Activated naive CD4-positive, alpha-beta T cell treated with anti-CD3 and anti-CD28 coated beads, Interleukin-2, amount 10 ng/mL, durations not matched to agents 7 days and 5 days (primary cell): ENCODE results near the gene EDA.

Experiments
- CTCF ChIA-PET: fragments of 350-600 bp; sonication (Branson Sonifier 250); formaldehyde crosslinking; loops from one replicate; lab custom pipeline; 2021; ENCODE audit warnings: antibody characterized with exemption; lab: Charles Lee
- DNase-seq: peaks from one replicate; pipeline ENCODE4 v3.0.0-alpha.2; 2020
- H3K27ac Mint-ChIP-seq: one replicate; pipeline ENCODE4 v1.8.0; 2021; ENCODE audit warnings: mild to moderate bottlenecking, moderate library complexity, mixed read lengths
- H3K27me3 Mint-ChIP-seq: one replicate; pipeline ENCODE4 v1.8.0; 2021; ENCODE audit warnings: mild to moderate bottlenecking, mixed read lengths
- H3K36me3 Mint-ChIP-seq: one replicate; pipeline ENCODE4 v1.8.0; 2021; ENCODE audit warnings: mixed read lengths
- H3K4me1 Mint-ChIP-seq: one replicate; pipeline ENCODE4 v1.8.0; 2021; ENCODE audit warnings: mixed read lengths
- H3K4me3 Mint-ChIP-seq: one replicate; pipeline ENCODE4 v1.8.0; 2021; ENCODE audit warnings: mild to moderate bottlenecking, moderate library complexity, mixed read lengths
- H3K9me3 Mint-ChIP-seq: one replicate; pipeline ENCODE4 v1.8.0; 2021; ENCODE audit warnings: mixed read lengths

EDA gene

GRCh38 chrX:69630147-69630546 lies 14.2 kb downstream of the EDA start:
- no peak overlapping the region for H3K4me3 Mint-ChIP-seq
- H3K27ac Mint-ChIP-seq: no peak overlapping the region
- H3K36me3 Mint-ChIP-seq: peaks cover 6% of the 10 kb centered on the region
- CTCF ChIA-PET: no interaction called here
- H3K27me3 Mint-ChIP-seq: no peaks in the 10 kb centered on the region
- no peaks in the 10 kb centered on the region for H3K9me3 Mint-ChIP-seq
- peaks cover 29% of the 10 kb centered on the region for H3K4me1 Mint-ChIP-seq
- DNase-seq: no peak

GRCh38 chrX:69664693-69665092 lies 48.8 kb downstream of the EDA start:
- no peak for DNase-seq
- Mint-ChIP-seq H3K9me3 (peaks cover 21% of the 10 kb centered on the region), H3K4me1 (peaks cover 2% of the 10 kb centered on the region), H3K36me3 (peaks cover 2% of the 10 kb centered on the region), H3K27ac (no peak overlapping the region), H3K27me3 (no peaks in the 10 kb centered on the region), H3K4me3 (no peak overlapping the region)
- CTCF ChIA-PET: no interaction called here

- CTCF ChIA-PET: no interaction called here
- Mint-ChIP-seq H3K9me3 (peaks cover 16% of the 10 kb centered on the region), H3K4me3 (no peak overlapping the region), H3K27me3 (no peaks in the 10 kb centered on the region), H3K27ac (no peak overlapping the region), H3K36me3 (peaks cover 9% of the 10 kb centered on the region), H3K4me1 (peaks cover 2% of the 10 kb centered on the region)
- no peak for DNase-seq
Observed at GRCh38 chrX:69670001-69670555, 54.2 kb downstream of the EDA start.

- DNase-seq: no peak
- CTCF ChIA-PET: no interaction called here
- Mint-ChIP-seq H3K36me3 (peaks cover 7% of the 10 kb centered on the region), H3K27me3 (no peaks in the 10 kb centered on the region), H3K27ac (no peak overlapping the region), H3K4me1 (no peaks in the 10 kb centered on the region), H3K4me3 (no peak overlapping the region), H3K9me3 (peaks cover 9% of the 10 kb centered on the region)
Observed at GRCh38 chrX:69674891-69675290, 59.0 kb downstream of the EDA start.

- no peak overlapping the region for H3K27ac Mint-ChIP-seq
- H3K36me3 Mint-ChIP-seq: no peaks in the 10 kb centered on the region
- CTCF ChIA-PET: no interaction called here
- no peaks in the 10 kb centered on the region for H3K4me1 Mint-ChIP-seq
- no peaks in the 10 kb centered on the region for H3K27me3 Mint-ChIP-seq
- no peak overlapping the region for H3K4me3 Mint-ChIP-seq
- peaks cover 11% of the 10 kb centered on the region for H3K9me3 Mint-ChIP-seq
- no peak for DNase-seq
Observed at GRCh38 chrX:69705818-69706217, 89.9 kb downstream of the EDA start.

GRCh38 chrX:69718102-69718501 lies 102.2 kb downstream of the EDA start:
- Mint-ChIP-seq H3K9me3 (peaks cover 20% of the 10 kb centered on the region), H3K27ac (no peak overlapping the region), H3K4me3 (no peak overlapping the region), H3K36me3 (no peaks in the 10 kb centered on the region), H3K27me3 (no peaks in the 10 kb centered on the region), H3K4me1 (no peaks in the 10 kb centered on the region)
- CTCF ChIA-PET: no interaction called here
- no peak for DNase-seq

- CTCF ChIA-PET: no interaction called here
- no peaks in the 10 kb centered on the region for H3K36me3 Mint-ChIP-seq
- peaks cover 2% of the 10 kb centered on the region for H3K9me3 Mint-ChIP-seq
- no peak for DNase-seq
- H3K27ac Mint-ChIP-seq: no peak overlapping the region
- H3K4me3 Mint-ChIP-seq: no peak overlapping the region
- no peaks in the 10 kb centered on the region for H3K4me1 Mint-ChIP-seq
- no peaks in the 10 kb centered on the region for H3K27me3 Mint-ChIP-seq
Observed at GRCh38 chrX:69724307-69724706, 108.4 kb downstream of the EDA start.

GRCh38 chrX:69740317-69740716 lies 124.4 kb downstream of the EDA start:
- H3K36me3 Mint-ChIP-seq: peaks cover 2% of the 10 kb centered on the region

GRCh38 chrX:69741721-69742120 lies 125.8 kb downstream of the EDA start:
- DNase-seq: no peak
- Mint-ChIP-seq H3K27me3 (no peaks in the 10 kb centered on the region), H3K4me1 (no peaks in the 10 kb centered on the region), H3K9me3 (peaks cover 9% of the 10 kb centered on the region), H3K27ac (no peak overlapping the region), H3K36me3 (peaks cover 2% of the 10 kb centered on the region), H3K4me3 (no peak overlapping the region)
- CTCF ChIA-PET: no interaction called here

More at GRCh38 chrX:69740317-69740716, 124.4 kb downstream of the EDA start:
- Mint-ChIP-seq H3K4me1 (no peaks in the 10 kb centered on the region), H3K9me3 (peaks cover 9% of the 10 kb centered on the region), H3K4me3 (no peak overlapping the region), H3K27ac (no peak overlapping the region), H3K27me3 (no peaks in the 10 kb centered on the region)
- CTCF ChIA-PET: no interaction called here
- no peak for DNase-seq

GRCh38 chrX:69746051-69746450 lies 130.1 kb downstream of the EDA start:
- H3K27ac Mint-ChIP-seq: no peak overlapping the region
- DNase-seq: no peak
- no peaks in the 10 kb centered on the region for H3K27me3 Mint-ChIP-seq
- CTCF ChIA-PET: no interaction called here
- no peak overlapping the region for H3K4me3 Mint-ChIP-seq
- H3K36me3 Mint-ChIP-seq: no peaks in the 10 kb centered on the region
- peaks cover 13% of the 10 kb centered on the region for H3K9me3 Mint-ChIP-seq
- no peaks in the 10 kb centered on the region for H3K4me1 Mint-ChIP-seq

GRCh38 chrX:69748055-69748454 lies 132.1 kb downstream of the EDA start:
- no peak for DNase-seq
- H3K4me3 Mint-ChIP-seq: no peak overlapping the region
- no peaks in the 10 kb centered on the region for H3K4me1 Mint-ChIP-seq
- H3K36me3 Mint-ChIP-seq: no peaks in the 10 kb centered on the region
- CTCF ChIA-PET: no interaction called here
- no peaks in the 10 kb centered on the region for H3K27me3 Mint-ChIP-seq
- H3K9me3 Mint-ChIP-seq: peaks cover 10% of the 10 kb centered on the region
- no peak overlapping the region for H3K27ac Mint-ChIP-seq

GRCh38 chrX:69759921-69760625 lies 144.2 kb downstream of the EDA start:
- CTCF ChIA-PET: interaction anchor here (0.5 kb wide), 1 partner anchor 138 kb away, joined by 3 read pairs; no protein-coding TSS in a partner anchor
- Mint-ChIP-seq H3K4me3 (no peak overlapping the region), H3K27ac (no peak overlapping the region), H3K4me1 (no peaks in the 10 kb centered on the region), H3K27me3 (no peaks in the 10 kb centered on the region), H3K36me3 (peaks cover 1% of the 10 kb centered on the region), H3K9me3 (no peaks in the 10 kb centered on the region)
- no peak for DNase-seq

GRCh38 chrX:69761633-69762032 lies 145.7 kb downstream of the EDA start:
- no peak overlapping the region for H3K4me3 Mint-ChIP-seq
- peaks cover 1% of the 10 kb centered on the region for H3K36me3 Mint-ChIP-seq
- H3K27me3 Mint-ChIP-seq: no peaks in the 10 kb centered on the region
- CTCF ChIA-PET: no interaction called here
- no peaks in the 10 kb centered on the region for H3K4me1 Mint-ChIP-seq
- H3K27ac Mint-ChIP-seq: no peak overlapping the region
- DNase-seq: no peak
- peaks cover 2% of the 10 kb centered on the region for H3K9me3 Mint-ChIP-seq

GRCh38 chrX:69762340-69762739 lies 146.4 kb downstream of the EDA start:
- no peaks in the 10 kb centered on the region for H3K27me3 Mint-ChIP-seq
- no peak overlapping the region for H3K27ac Mint-ChIP-seq
- H3K4me1 Mint-ChIP-seq: no peaks in the 10 kb centered on the region
- DNase-seq: no peak
- CTCF ChIA-PET: no interaction called here
- H3K4me3 Mint-ChIP-seq: no peak overlapping the region
- H3K9me3 Mint-ChIP-seq: peaks cover 2% of the 10 kb centered on the region
- peaks cover 1% of the 10 kb centered on the region for H3K36me3 Mint-ChIP-seq

- Mint-ChIP-seq H3K9me3 (peaks cover 10% of the 10 kb centered on the region), H3K4me3 (no peak overlapping the region), H3K4me1 (no peaks in the 10 kb centered on the region), H3K27ac (no peak overlapping the region), H3K36me3 (no peaks in the 10 kb centered on the region), H3K27me3 (no peaks in the 10 kb centered on the region)
- no peak for DNase-seq
- CTCF ChIA-PET: no interaction called here
Observed at GRCh38 chrX:69793260-69793935, 177.5 kb downstream of the EDA start.
